Neural cell (in vitro differentiated cells): ENCODE measurements around the gene PTPRF.

ENCODE experiments used
- CTCF ChIP-seq: fragments of 450-650 bp; IDR thresholded peaks from 2 replicates; pipeline ENCODE4 v1.5.1; 2014; ENCODE audit warnings: antibody characterized with exemption, mild to moderate bottlenecking, moderate library complexity; ENCODE audit not compliant: poor library complexity, severe bottlenecking
- EP300 ChIP-seq: fragments of 450-650 bp; conservative IDR thresholded peaks from 2 replicates; pipeline ENCODE4 v1.6.1; 2014; ENCODE audit warnings: antibody characterized with exemption, mild to moderate bottlenecking, moderate library complexity; ENCODE audit not compliant: poor library complexity, severe bottlenecking
- EZH2 ChIP-seq: fragments of 200-600, 300-800 bp; shearing (Covaris generic), sonication (generic); IDR thresholded peaks from 2 replicates; pipeline ENCODE4 v1.6.1; 2014; ENCODE audit warnings: antibody characterized with exemption, low read length, borderline replicate concordance, mild to moderate bottlenecking; ENCODE audit not compliant: insufficient read depth, poor library complexity, severe bottlenecking
- MXI1 ChIP-seq: fragments of 450-650 bp; conservative IDR thresholded peaks from 2 replicates; pipeline ENCODE4 v1.6.1; 2014; ENCODE audit warnings: antibody characterized with exemption, mild to moderate bottlenecking; ENCODE audit not compliant: poor library complexity, severe bottlenecking
- POLR2AphosphoS5 ChIP-seq: IDR thresholded peaks from 2 replicates; pipeline ENCODE4 v1.6.1; 2012
- RAD21 ChIP-seq: fragments of 450-650 bp; conservative IDR thresholded peaks from 2 replicates; pipeline ENCODE4 v1.6.1; 2014; ENCODE audit warnings: antibody characterized with exemption, mild to moderate bottlenecking, moderate library complexity
- SMC3 ChIP-seq: fragments of 450-650 bp; conservative IDR thresholded peaks from 2 replicates; pipeline ENCODE4 v1.6.1; 2014; ENCODE audit warnings: antibody characterized with exemption, mild to moderate bottlenecking, moderate library complexity; ENCODE audit not compliant: poor library complexity
- TF ChIP-seq, protein P1 (sequence below): IDR thresholded peaks from 2 replicates; pipeline ENCODE4 v1.6.1; 2012; ENCODE audit warnings: borderline replicate concordance

DNA sequence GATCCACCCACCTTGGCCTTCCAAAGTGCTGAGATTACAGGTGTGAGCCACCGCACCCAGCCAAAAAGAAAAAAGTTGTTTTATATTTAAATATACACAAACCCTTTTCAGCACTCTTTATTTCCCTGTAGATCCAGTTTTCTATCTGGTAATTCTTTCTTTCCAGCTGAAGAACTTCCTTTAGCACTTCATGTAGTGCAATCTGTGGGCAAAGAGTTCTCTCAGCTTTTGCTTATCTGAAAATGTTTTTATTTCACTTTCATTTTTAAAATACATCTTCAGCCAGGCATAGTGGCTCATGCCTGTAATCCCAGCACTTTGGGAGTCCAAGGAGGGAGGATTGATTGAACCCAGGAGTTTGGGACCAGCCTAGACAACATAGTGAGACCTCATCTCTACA, 48.5 kb upstream of the PTPRF start:
- TF ChIP-seq CTCF (no peak), EP300 (no peak), RAD21 (no peak), EZH2 (no peak), SMC3 (no peak), POLR2AphosphoS5 (no peak), MXI1 (no peak)
- TF ChIP-seq, protein P1, sequence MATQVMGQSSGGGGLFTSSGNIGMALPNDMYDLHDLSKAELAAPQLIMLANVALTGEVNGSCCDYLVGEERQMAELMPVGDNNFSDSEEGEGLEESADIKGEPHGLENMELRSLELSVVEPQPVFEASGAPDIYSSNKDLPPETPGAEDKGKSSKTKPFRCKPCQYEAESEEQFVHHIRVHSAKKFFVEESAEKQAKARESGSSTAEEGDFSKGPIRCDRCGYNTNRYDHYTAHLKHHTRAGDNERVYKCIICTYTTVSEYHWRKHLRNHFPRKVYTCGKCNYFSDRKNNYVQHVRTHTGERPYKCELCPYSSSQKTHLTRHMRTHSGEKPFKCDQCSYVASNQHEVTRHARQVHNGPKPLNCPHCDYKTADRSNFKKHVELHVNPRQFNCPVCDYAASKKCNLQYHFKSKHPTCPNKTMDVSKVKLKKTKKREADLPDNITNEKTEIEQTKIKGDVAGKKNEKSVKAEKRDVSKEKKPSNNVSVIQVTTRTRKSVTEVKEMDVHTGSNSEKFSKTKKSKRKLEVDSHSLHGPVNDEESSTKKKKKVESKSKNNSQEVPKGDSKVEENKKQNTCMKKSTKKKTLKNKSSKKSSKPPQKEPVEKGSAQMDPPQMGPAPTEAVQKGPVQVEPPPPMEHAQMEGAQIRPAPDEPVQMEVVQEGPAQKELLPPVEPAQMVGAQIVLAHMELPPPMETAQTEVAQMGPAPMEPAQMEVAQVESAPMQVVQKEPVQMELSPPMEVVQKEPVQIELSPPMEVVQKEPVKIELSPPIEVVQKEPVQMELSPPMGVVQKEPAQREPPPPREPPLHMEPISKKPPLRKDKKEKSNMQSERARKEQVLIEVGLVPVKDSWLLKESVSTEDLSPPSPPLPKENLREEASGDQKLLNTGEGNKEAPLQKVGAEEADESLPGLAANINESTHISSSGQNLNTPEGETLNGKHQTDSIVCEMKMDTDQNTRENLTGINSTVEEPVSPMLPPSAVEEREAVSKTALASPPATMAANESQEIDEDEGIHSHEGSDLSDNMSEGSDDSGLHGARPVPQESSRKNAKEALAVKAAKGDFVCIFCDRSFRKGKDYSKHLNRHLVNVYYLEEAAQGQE = no peak
